K562 (cell line): Measurements from ENCODE around the gene VPS13D. TPM values are rescaled to one million over a fixed set of nuclear protein-coding genes. Genes with fewer than 3 reads are reported as not detected.
"Not testable (repeated sequence)": the region's sequence is repeated elsewhere in the genome, so short reads cannot be mapped to it uniquely, and the experiment has no call there.

Source experiments
- ATAC-seq: fragments of 200-7000 bp; cut with Tn5 transposase; 3 replicates; pipeline ENCODE4 v1.9.1; 2020; ENCODE audit warnings: moderate library complexity
- BruUV-seq: library from RNA; stranded (reverse); fragments of 400-500 nt; replicated peaks from 2 replicates; lab custom pipeline; 2021; lab: Mats Ljungman, UMichigan
- CTCF ChIA-PET: fragments of 300-600 bp; formaldehyde crosslinking; extraction: SDS; loops from one replicate; lab custom pipeline; 2021; ENCODE audit warnings: low intra/inter-chr PET ratio; lab: Yijun Ruan, JAX
- POLR2A ChIA-PET: fragments of 300-600, 350-650 bp; sonication (Branson Sonifier 250); formaldehyde crosslinking; extraction: SDS; loops from one replicate; lab custom pipeline; 2021; ENCODE audit warnings: antibody characterized with exemption, inconsistent platforms; lab: Yijun Ruan, JAX
- DNase-seq, 4 experiments: peaks; one replicate each; pipeline versions ENCODE4 v3.0.0 to v3.0.0-alpha.2; 2011 to 2018; ENCODE audit warnings: low spot score in 3 of 4, mixed read lengths in 3 of 4; ENCODE audit errors: extremely low read depth in 1 of 4
- FAIRE-seq: peaks from 2 replicates; lab custom pipeline; 2011; peaks lifted over from hg19 to GRCh38; lab: Jason Lieb, UNC
- H2AFZ ChIP-seq: 2 replicates; pipeline ENCODE4 v1.6.0; 2011; ENCODE audit warnings: low read depth, low read length, control low read depth, inconsistent platforms
- H3K27ac ChIP-seq: fragments of 200-600 bp; 3 replicates; pipeline ENCODE4 v1.8.0; 2011; ENCODE audit warnings: low read depth, mild to moderate bottlenecking, control low read depth, inconsistent platforms, low read length, moderate library complexity, mixed read lengths; ENCODE audit errors: extremely low read depth
- H3K27me3 ChIP-seq, 2 experiments: fragments of 300-600 bp in 1 of 2; 2 replicates in 1 of 2; 3 replicates in 1 of 2; pipeline versions ENCODE4 v1.6.0 to v1.8.0; 2011; ENCODE audit warnings: inconsistent platforms in 2 of 2, low read length in 2 of 2, mild to moderate bottlenecking in 1 of 2, mixed read lengths in 1 of 2, moderate library complexity in 1 of 2; ENCODE audit not compliant: control insufficient read depth in 2 of 2, insufficient read depth in 2 of 2
- H3K36me3 ChIP-seq: fragments of 300-600 bp; 3 replicates; pipeline ENCODE4 v1.8.0; 2011; ENCODE audit warnings: mild to moderate bottlenecking, low read length, inconsistent platforms; ENCODE audit not compliant: control insufficient read depth, insufficient read depth
- H3K4me1 ChIP-seq, 2 experiments: fragments of 200-600 bp in 1 of 2; replicated peaks in 1 of 2; 2 replicates in 1 of 2; 3 replicates in 1 of 2; pipeline versions ENCODE4 v1.5.1 to v1.8.0; 2011; ENCODE audit warnings: inconsistent platforms in 2 of 2, low read length in 2 of 2, mild to moderate bottlenecking in 1 of 2, mixed read lengths in 1 of 2, moderate library complexity in 1 of 2; ENCODE audit not compliant: control insufficient read depth in 2 of 2, insufficient read depth in 2 of 2
- H3K4me2 ChIP-seq: 2 replicates; pipeline ENCODE4 v1.6.1; 2011; ENCODE audit warnings: low read length, control low read depth, inconsistent platforms, mixed read lengths; ENCODE audit not compliant: insufficient read depth
- H3K4me3 ChIP-seq: fragments of 200-600 bp; sonication (generic), shearing (Covaris generic); 2 replicates; pipeline ENCODE4 v1.5.1; 2016; ENCODE audit warnings: control low read depth, inconsistent platforms
- H3K79me2 ChIP-seq: fragments of 200-600 bp; 3 replicates; pipeline ENCODE4 v1.8.0; 2011; ENCODE audit warnings: low read length, inconsistent platforms; ENCODE audit not compliant: control insufficient read depth, insufficient read depth
- H3K9ac ChIP-seq, 2 experiments: 2 replicates each; pipeline versions ENCODE4 v1.6.0 to v1.6.1; 2011; ENCODE audit warnings: low read depth in 2 of 2, low read length in 2 of 2, control low read depth in 1 of 2, inconsistent platforms in 1 of 2, mild to moderate bottlenecking in 1 of 2, mixed read lengths in 1 of 2; ENCODE audit not compliant: insufficient read depth in 1 of 2
- H3K9me1 ChIP-seq: one replicate; pipeline ENCODE4 v1.6.0; 2011; ENCODE audit warnings: inconsistent platforms, mild to moderate bottlenecking, low read length, moderate library complexity; ENCODE audit not compliant: control insufficient read depth, insufficient read depth
- H3K9me3 ChIP-seq: replicated peaks from 2 replicates; pipeline ENCODE4 v1.5.1; 2011; ENCODE audit warnings: low read depth, low read length, inconsistent platforms; ENCODE audit not compliant: control insufficient read depth, insufficient read depth
- H4K20me1 ChIP-seq: replicated peaks from 2 replicates; pipeline ENCODE4 v1.6.1; 2011; ENCODE audit warnings: low read length, inconsistent platforms, mixed read lengths; ENCODE audit not compliant: control insufficient read depth, insufficient read depth
- WGBS: fragments of 100-300 bp; shearing (Covaris generic); methylation state at CpG from one replicate; pipeline ENCODE4 v1.1.6; 2016; ENCODE audit warnings: low coverage, mixed read lengths; ENCODE audit not compliant: insufficient coverage; ENCODE audit errors: missing lambda C conversion rate; 5-methylcytosine and 5-hydroxymethylcytosine counted together
- in situ Hi-C: fragments of 300-500 bp; cut with MboI; formaldehyde crosslinking; loops from 4 replicates; pipeline ENCODE4 v1.15.0; 2018; ENCODE audit warnings: inconsistent platforms, mixed read lengths
- intact Hi-C: fragments of 100-400 bp; cut with micrococcal nuclease; formaldehyde crosslinking; loops from 2 replicates; pipeline ENCODE4 v1.14.2; 2022
- polyA plus RNA-seq, 8 experiments: library from polyadenylated mRNA; depleted of rRNA in 4 of 8; stranded (reverse) in 5 of 8; unstranded in 3 of 8; fragments of >200 nt; fragmentation: Nextera tagmentation in 2 of 8; fragmentation: Illumina TruSeq in 1 of 8; extraction: Ambion mirVana in 2 of 8; extraction: Trizol in 1 of 8; gene quantifications; 2 replicates each; pipeline versions ENCODE4 v1.2.1 to v1.2.3, GENCODE V29; 2011 to 2014; ENCODE audit warnings: inconsistent platforms in 1 of 8, missing spikeins in 1 of 8
- total RNA-seq, 7 experiments: library from RNA; depleted of rRNA in 6 of 7; stranded (reverse); fragments of >200 nt in 6 of 7; fragmentation: Illumina TruSeq in 2 of 7; extraction: Trizol in 2 of 7; gene quantifications; 2 replicates each; pipeline versions ENCODE4 v1.2.1 to v1.2.3, GENCODE V29; 2011 to 2021; ENCODE audit warnings: low replicate concordance in 1 of 7
- TF ChIP-seq, protein P1 (sequence below), 2 experiments: fragments of 450-650 bp in 1 of 2; sonication (generic) in 1 of 2; formaldehyde crosslinking in 1 of 2; IDR thresholded peaks; 2 replicates each; pipeline versions ENCODE4 v1.7.1 to v1.9.0; 2016 to 2022; ENCODE audit warnings: inconsistent platforms in 1 of 2, mild to moderate bottlenecking in 1 of 2, missing genetic modification reagents in 1 of 2

The VPS13D gene
- total and polyA plus RNA-seq, 9 of the 15 experiments (the other 6 are each of a cell fraction or from before 2014, with no cell fraction given): 6.1 to 51.5 (median 38.5) TPM

- TF ChIP-seq, protein P1, sequence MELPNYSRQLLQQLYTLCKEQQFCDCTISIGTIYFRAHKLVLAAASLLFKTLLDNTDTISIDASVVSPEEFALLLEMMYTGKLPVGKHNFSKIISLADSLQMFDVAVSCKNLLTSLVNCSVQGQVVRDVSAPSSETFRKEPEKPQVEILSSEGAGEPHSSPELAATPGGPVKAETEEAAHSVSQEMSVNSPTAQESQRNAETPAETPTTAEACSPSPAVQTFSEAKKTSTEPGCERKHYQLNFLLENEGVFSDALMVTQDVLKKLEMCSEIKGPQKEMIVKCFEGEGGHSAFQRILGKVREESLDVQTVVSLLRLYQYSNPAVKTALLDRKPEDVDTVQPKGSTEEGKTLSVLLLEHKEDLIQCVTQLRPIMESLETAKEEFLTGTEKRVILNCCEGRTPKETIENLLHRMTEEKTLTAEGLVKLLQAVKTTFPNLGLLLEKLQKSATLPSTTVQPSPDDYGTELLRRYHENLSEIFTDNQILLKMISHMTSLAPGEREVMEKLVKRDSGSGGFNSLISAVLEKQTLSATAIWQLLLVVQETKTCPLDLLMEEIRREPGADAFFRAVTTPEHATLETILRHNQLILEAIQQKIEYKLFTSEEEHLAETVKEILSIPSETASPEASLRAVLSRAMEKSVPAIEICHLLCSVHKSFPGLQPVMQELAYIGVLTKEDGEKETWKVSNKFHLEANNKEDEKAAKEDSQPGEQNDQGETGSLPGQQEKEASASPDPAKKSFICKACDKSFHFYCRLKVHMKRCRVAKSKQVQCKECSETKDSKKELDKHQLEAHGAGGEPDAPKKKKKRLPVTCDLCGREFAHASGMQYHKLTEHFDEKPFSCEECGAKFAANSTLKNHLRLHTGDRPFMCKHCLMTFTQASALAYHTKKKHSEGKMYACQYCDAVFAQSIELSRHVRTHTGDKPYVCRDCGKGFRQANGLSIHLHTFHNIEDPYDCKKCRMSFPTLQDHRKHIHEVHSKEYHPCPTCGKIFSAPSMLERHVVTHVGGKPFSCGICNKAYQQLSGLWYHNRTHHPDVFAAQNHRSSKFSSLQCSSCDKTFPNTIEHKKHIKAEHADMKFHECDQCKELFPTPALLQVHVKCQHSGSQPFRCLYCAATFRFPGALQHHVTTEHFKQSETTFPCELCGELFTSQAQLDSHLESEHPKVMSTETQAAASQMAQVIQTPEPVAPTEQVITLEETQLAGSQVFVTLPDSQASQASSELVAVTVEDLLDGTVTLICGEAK (IDR thresholded peaks at IDR 0.05): no peak
- TF ChIP-seq, protein P1 (CRISPR knock-in tag; IDR thresholded peaks at IDR 0.05): no peak
- TF ChIP-seq, all 486 proteins: peak for 0
Measured at GRCh38 chr1:12521096-12521495, 291.3 kb downstream of the VPS13D start (continued).

GRCh38 chr1:12522780-12523179 is 292.9 kb downstream of the VPS13D start:
- POLR2A ChIA-PET, FAIRE-seq, H3K27me3 ChIP-seq, BruUV-seq, H3K4me3 ChIP-seq, intact Hi-C loops, H3K27ac ChIP-seq, CTCF ChIA-PET, H3K9me3 ChIP-seq, H3K9ac ChIP-seq, H3K4me2 ChIP-seq, DNase-seq, ATAC-seq, H3K79me2 ChIP-seq, H2AFZ ChIP-seq, H3K36me3 ChIP-seq, H3K9me1 ChIP-seq, in situ Hi-C loops, H4K20me1 ChIP-seq: not testable (repeated sequence)
- WGBS: 95% methylated on average over 9 of the region's 9 CpGs
- H3K4me1 ChIP-seq: peaks cover 16 to 24% of the 10 kb centered on the region in 2 experiments
